SK-N-MC (cell line): Measurements from ENCODE around the gene H6PD.

Experiments
- EZH2 ChIP-seq: fragments of 200-600 bp; sonication (generic); IDR thresholded peaks from one replicate; pipeline ENCODE4 v1.6.1; 2017; ENCODE audit warnings: antibody characterized with exemption
- FOXP2 ChIP-seq: optimal IDR thresholded peaks from 2 replicates; pipeline ENCODE3; 2011; ENCODE audit warnings: mild to moderate bottlenecking, moderate library complexity; ENCODE audit not compliant: insufficient read depth; ENCODE audit errors: extremely low read length, control extremely low read depth
- POLR2AphosphoS5 ChIP-seq: IDR thresholded peaks from 2 replicates; pipeline ENCODE4 v1.6.1; 2012; ENCODE audit warnings: mild to moderate bottlenecking, low read depth, low read length, borderline replicate concordance

- TF ChIP-seq POLR2AphosphoS5 (no peak), EZH2 (no peak), FOXP2 (no peak)
Measured at GRCh38 chr1:9204156-9204720, 30.3 kb upstream of the H6PD start.
